Testis (tissue), 3 donors: Measurements from ENCODE around the gene SHB. TPM values are rescaled to one million over a fixed set of nuclear protein-coding genes. Genes with fewer than 3 reads are reported as not detected.

Source experiments
- DNase-seq: peaks from one replicate; pipeline ENCODE4 v3.0.0-alpha.2; 2019
- H3K27ac ChIP-seq, 2 donors: fragments of 200-600 bp; sonication (generic); one replicate each; pipeline ENCODE4 v1.5.1; 2019
- H3K27me3 ChIP-seq: fragments of 200-600 bp; sonication (generic); one replicate; pipeline ENCODE4 v1.5.1; 2019
- H3K36me3 ChIP-seq: fragments of 200-600 bp; sonication (generic); one replicate; pipeline ENCODE4 v1.5.1; 2017; ENCODE audit warnings: low read depth; ENCODE audit errors: missing control alignments
- H3K4me1 ChIP-seq: fragments of 200-600 bp; sonication (generic); one replicate; pipeline ENCODE4 v1.5.1; 2019
- H3K4me3 ChIP-seq, 2 donors: fragments of 200-600 bp; sonication (generic); one replicate each; pipeline ENCODE4 v1.5.1; 2017 to 2019
- H3K9me3 ChIP-seq: fragments of 200-600 bp; sonication (generic); one replicate; pipeline ENCODE4 v1.5.1; 2017
- CTCF ChIP-seq, 3 experiments: fragments of 450-650 bp in 2 of 3; fragments of 200-600 bp in 1 of 3; sonication (generic) in 1 of 3; IDR thresholded peaks; one replicate each; pipeline ENCODE4 v1.5.1; 2016 to 2019; ENCODE audit warnings: antibody characterized with exemption in 3 of 3, mild to moderate bottlenecking in 2 of 3, moderate library complexity in 1 of 3
- POLR2A ChIP-seq: fragments of 450-650 bp; IDR thresholded peaks from one replicate; pipeline ENCODE4 v1.6.1; 2017; ENCODE audit warnings: antibody characterized with exemption, mild to moderate bottlenecking, moderate library complexity
- WGBS, 2 donors: methylation state at CpG; one replicate each; pipeline ENCODE4 v1.1.5; 2018; 5-methylcytosine and 5-hydroxymethylcytosine counted together
- intact Hi-C: fragments of 100-400 bp; cut with DNase I; formaldehyde crosslinking; loops from one replicate; pipeline ENCODE4 v1.15.1; 2023; ENCODE audit warnings: low total_unique reads
- polyA plus RNA-seq: library from polyadenylated mRNA; stranded (reverse); fragments of 350-450 nt; fragmentation: Illumina TruSeq; extraction: RNeasy Lipid Tissue Mini Kit (QIAGEN cat#74804); gene quantifications from one replicate; pipeline ENCODE4 v1.2.3, GENCODE V29; 2014; ENCODE audit warnings: low read depth, low replicate concordance; ENCODE audit not compliant: insufficient read depth
- total RNA-seq, 2 donors: library from RNA; depleted of rRNA; stranded (reverse); fragments of >200 nt; gene quantifications; one replicate each; pipeline ENCODE4 v1.2.3, GENCODE V29; 2016

SHB gene
- total and polyA plus RNA-seq, 3 donors from 2014 or later, result 8.6 to 22.3 (median 21.2) TPM

- H3K9me3 ChIP-seq, result no peaks in the 10 kb centered on the region
- TF ChIP-seq POLR2A, result no peak
- TF ChIP-seq CTCF (IDR thresholded peaks at IDR 0.05), result no peak
- 85 to 100% methylated on average over 3 to 5 of the region's 5 CpGs for WGBS, 2 donors
- intact Hi-C loops, result loop anchor here (10.0 kb wide), 1 partner anchor 136 kb away; no protein-coding TSS in a partner anchor
- H3K27me3 ChIP-seq, result no peaks in the 10 kb centered on the region
- no peaks in the 10 kb centered on the region for H3K36me3 ChIP-seq
- DNase-seq, result no peak
- no peaks in the 10 kb centered on the region for H3K4me1 ChIP-seq
- H3K27ac ChIP-seq, result no peak overlapping the region
- no peak overlapping the region for H3K4me3 ChIP-seq
These were observed 60.0 kb downstream of the SHB start for GRCh38 chr9:38009035-38009501.

- H3K4me3 ChIP-seq, result no peak overlapping the region
- H3K27me3 ChIP-seq, result no peaks in the 10 kb centered on the region
- no peak for DNase-seq
- intact Hi-C loops, result loop anchor here (10.0 kb wide), 1 partner anchor 136 kb away; no protein-coding TSS in a partner anchor
- H3K9me3 ChIP-seq, result no peaks in the 10 kb centered on the region
- no peaks in the 10 kb centered on the region for H3K4me1 ChIP-seq
- no peak for TF ChIP-seq CTCF (IDR thresholded peaks at IDR 0.05)
- TF ChIP-seq POLR2A, result no peak
- WGBS, 2 donors, result 69 to 79% methylated on average over 9 to 10 of the region's 10 CpGs
- H3K36me3 ChIP-seq, result no peaks in the 10 kb centered on the region
- H3K27ac ChIP-seq, result no peak overlapping the region
These were observed 60.6 kb downstream of the SHB start for GRCh38 chr9:38008168-38009034.

GRCh38 chr9:38007016-38007415, 62.0 kb downstream of the SHB start:
- Histone ChIP-seq H3K4me3 (no peak overlapping the region), H3K9me3 (no peaks in the 10 kb centered on the region), H3K27me3 (no peaks in the 10 kb centered on the region), H3K4me1 (no peaks in the 10 kb centered on the region), H3K27ac (no peak overlapping the region), H3K36me3 (no peaks in the 10 kb centered on the region)
- TF ChIP-seq POLR2A, result no peak
- no peak for TF ChIP-seq CTCF (IDR thresholded peaks at IDR 0.05)
- intact Hi-C loops, result loop anchor here (10.0 kb wide), 1 partner anchor 138 kb away; no protein-coding TSS in a partner anchor
- no peak for DNase-seq
- WGBS, 2 donors, result 92 to 94% methylated on average over 5 of the region's 5 CpGs

- Histone ChIP-seq H3K9me3 (no peaks in the 10 kb centered on the region), H3K27ac (no peak overlapping the region), H3K36me3 (no peaks in the 10 kb centered on the region), H3K4me3 (no peak overlapping the region), H3K4me1 (no peaks in the 10 kb centered on the region), H3K27me3 (no peaks in the 10 kb centered on the region)
- no peak for TF ChIP-seq POLR2A
- no peak for TF ChIP-seq CTCF (IDR thresholded peaks at IDR 0.05)
- WGBS, 2 donors, result 84 to 90% methylated on average over 7 of the region's 7 CpGs
- intact Hi-C loops, result loop anchor here (10.0 kb wide), 1 partner anchor 139 kb away; no protein-coding TSS in a partner anchor
- no peak for DNase-seq
These were observed 62.9 kb downstream of the SHB start for GRCh38 chr9:38006163-38006562.
